NCI-H1105 (cell line): ENCODE measurements around the gene TTC7B.

Source experiments
- DNase-seq: peaks from one replicate; lab custom pipeline; 2025; lab: John Stamatoyannopoulos, UW

TTC7B gene

DNA sequence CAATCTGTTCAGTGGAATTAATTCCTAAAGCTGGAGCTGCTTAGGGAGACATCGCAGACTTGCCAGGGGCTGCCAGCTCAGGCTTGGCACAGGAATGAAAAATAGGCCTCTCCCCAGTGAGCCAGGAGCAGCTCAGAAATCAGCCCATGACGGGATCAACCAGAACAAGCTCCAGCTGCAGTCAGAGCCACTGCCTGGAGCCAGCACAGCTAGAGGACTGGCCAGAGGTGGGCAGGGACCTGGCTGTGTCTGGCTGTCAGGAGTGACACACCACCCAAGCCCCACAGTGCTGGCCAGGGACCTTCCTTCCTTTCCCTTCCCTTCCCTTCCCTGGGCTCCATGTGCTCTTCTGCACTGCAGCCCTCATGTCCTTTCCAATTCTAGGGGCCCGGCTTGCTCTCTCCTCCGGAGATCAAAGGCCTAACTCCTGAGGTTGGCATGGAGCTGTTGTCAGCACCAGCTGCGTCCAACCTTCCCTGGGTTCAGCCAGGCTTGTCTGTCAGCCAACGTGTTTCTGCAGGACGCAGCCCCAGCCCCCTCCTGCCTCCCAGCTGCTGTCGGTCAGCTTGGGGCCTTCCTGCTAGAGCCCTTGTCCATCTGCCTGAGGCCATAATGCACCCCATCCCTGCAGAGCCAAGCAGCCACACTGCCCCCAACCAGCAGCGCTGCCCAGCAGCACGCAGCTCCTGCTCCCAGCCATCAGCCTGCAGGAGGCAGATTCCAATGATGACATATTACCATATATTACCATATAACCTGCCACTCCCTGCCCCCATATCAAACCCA, 270.1 kb downstream of the TTC7B start:
- no peak for DNase-seq

DNA sequence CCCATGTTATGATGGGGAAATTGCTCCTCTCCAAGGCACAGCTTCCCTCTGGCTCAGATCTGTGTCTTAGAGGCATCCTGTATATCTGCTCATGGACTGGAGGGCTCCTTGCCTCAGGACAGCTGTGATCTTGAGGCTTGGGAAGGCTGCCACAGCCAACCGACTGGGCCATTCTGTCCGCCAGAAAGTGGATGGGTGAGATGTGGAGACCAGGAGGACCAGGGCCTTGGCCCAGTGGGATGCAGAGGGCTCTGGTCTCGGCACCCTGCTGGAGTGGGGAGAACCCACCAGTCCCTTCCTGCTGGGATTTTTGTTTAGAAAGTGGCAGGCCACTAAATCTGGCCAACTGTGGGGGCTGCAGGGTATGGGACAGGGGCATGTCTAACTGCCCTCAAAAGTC, 270.8 kb downstream of the TTC7B start:
- no peak for DNase-seq

DNA sequence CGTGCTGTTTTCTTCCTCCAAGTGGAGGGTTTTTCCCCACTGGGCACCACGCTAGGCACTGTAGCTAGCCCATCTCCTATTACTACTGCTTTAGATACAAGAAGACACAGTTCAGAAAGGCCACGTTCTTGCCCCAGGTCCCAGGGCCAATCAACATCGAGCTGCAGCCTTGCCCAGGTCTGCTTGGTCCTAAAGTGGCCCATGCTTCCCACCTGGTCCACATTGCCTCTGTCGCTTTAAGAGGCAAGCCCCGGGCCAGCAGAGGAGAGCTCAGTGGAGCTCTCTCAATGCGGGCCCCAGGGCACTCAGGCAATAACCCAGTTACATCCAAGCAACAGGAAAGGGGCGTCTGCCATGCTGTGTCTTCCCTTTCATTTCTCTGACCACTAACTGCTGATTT, 271.3 kb downstream of the TTC7B start:
- DNase-seq: no peak

DNA sequence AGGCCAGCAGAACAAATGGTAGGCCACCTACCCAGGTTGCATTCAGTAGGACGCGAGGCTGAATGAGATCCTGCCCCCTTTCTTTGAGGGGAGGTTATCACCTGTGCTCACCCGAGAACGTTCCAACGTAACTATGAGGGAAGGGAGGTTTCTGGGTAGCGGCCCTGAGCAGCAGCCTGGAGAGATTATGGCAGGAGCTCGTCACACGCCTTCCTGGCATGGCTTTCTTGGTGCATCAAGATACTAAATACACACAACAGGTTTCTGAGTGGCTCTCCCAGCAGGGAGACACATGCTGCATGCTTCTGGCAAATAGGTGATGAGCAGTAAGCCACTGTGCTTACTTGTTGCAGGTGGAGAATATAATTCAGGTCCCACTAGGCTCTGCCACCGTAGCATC, 271.7 kb downstream of the TTC7B start:
- no peak for DNase-seq

DNA sequence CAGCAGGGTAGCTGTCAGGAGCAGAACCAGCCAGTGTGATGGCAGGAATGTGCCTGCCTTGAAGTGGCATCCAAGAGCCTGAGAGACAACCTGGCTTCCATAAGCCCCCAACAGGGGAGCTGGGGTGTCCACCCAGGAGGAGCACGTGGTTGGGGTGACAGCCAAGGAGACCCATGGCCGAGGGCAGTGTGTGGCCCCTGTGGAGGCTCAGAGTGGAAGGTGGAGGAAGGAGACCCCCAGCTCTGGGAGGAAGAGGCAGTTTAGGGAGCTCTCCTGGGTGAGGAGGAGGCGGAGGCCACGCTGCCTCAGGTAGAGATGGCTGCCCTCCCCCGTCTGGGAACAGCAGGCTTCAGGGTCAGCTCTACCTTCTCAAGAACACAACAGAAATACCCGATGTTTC, 272.4 kb downstream of the TTC7B start:
- no peak for DNase-seq

DNA sequence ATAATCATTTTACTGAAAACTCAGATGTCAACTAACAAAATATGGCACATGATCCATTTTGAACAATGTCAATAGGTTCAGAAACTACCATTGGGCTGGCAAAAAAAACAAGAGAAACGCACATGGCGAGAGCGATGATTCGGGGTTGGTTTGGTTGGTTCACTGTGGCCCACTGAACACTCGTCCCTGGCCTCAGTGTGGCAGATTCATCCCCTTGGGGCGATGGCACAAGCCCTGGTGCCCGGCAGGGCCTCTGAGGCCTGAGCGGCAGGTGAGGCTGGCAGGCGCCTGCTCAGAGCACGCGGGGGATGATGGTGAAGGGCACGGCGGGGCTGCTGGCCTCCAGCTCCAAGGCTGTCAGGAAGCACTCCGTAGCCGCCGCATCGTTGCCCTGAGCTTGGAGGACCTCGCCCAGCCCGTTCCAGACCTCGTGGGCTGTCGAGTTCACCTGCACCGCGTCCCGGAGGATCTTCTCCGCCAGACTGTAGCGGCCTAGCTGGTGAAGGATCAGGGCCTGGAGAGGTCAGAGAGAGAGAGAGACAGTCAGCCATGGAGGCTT, 275.1 kb downstream of the TTC7B start:
- no peak for DNase-seq

DNA sequence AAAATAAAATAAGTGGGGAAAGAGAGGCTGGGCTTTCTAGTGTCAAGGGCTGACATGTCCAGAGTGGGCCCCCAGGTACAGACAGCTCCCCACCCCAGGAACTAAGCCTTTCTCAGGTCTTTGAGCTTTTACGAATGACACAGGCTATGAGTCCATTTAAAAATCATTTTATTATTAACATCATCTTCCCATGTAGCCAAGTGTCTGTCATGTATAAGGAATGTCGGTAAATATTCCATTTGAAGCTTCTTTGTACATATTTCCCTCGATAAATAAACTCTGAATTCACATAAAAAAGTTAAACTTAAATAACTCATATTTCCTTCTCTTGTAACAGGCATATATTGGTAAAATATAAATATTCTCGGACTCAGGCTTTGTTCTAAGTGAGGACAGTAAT, 275.8 kb downstream of the TTC7B start:
- DNase-seq: no peak

DNA sequence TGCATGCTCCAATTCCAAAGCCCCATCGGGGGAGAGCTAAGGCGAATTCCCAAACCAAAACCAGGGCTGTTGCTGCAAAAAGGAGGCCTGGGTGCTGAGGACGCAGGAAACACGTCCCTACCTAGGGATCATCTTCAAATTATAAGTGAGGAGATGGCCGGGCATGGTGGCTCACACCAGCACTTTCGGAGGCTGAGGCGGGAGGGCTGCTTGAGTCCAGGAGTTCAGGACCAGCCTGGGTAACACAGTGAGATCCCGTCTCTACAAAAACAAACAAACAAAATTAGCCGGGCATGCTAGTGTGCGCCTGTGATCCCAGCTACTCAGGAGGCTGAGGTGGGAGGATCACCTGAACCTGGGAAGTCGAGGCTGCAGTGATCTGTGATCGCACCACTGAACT, 276.2 kb downstream of the TTC7B start:
- DNase-seq: no peak

DNA sequence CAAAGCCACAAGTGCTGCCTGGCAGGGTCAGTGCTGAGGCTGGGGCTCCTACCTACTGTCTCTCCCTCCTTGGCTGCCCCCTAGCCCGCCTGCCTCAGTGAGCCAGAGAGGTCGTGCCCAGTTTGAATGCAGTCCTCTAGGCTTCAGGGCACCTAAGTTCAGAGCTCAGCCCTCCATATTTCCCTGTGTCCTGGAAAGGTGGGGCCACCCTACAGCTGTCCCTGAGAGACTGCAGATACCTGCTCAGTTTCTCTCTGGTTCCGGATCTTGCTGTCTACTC, 276.8 kb downstream of the TTC7B start:
- no peak for DNase-seq

DNA sequence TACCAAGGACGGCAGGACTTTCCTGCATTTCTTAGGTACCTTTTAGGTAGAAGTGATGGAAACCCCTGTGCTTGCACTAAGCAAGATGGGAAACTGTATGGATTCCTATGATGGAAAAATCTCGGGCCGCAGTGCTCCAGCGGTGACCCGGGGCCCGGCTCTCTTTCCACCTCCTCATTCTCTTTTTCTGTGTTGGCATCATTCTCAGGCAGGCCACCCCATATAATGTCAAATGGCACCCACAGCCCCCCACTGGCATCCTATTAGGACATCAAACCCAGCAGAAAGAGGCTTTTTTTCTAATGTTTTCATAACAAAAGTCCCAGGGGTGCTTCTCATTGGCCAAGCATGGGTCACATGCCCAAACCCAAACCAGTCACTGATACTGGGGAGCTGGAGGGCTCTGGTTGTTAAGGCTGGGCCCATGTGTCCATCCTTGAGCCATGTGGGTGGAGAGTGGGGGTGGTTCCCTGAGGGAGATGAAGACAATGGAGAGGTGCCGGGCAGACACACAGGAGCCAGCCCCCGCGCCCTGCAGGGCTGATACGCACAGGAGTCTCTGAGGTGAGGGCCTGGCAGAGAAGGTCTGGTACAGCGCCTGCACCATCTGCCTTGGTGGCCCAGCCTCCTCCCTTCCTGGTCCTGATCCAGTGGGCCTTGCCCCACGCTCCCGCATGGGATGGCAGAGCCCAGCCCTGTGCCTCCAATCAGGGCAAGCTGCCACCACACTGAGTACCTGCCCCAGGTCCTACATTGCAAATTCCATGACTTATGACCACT, 277.3 kb downstream of the TTC7B start:
- DNase-seq: no peak

DNA sequence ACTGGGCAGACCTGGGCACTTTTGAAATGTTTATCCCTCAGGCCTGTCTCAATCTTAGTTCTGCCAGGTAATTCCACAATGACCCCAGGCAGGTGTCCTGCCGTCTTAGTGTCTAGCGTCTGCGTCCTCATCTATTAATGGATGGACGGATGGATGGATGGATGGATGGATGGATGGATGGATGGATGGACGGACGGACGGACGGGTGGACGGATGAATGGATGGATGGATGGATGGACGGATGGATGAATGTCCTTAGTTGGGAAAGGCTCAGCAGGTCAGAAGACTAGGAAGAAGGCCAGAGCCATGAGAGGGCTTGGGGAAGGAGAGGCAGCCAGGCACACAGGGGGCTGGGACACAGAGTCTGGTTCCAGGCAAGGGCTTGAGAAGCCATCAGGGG, 278.1 kb downstream of the TTC7B start:
- no peak for DNase-seq

DNA sequence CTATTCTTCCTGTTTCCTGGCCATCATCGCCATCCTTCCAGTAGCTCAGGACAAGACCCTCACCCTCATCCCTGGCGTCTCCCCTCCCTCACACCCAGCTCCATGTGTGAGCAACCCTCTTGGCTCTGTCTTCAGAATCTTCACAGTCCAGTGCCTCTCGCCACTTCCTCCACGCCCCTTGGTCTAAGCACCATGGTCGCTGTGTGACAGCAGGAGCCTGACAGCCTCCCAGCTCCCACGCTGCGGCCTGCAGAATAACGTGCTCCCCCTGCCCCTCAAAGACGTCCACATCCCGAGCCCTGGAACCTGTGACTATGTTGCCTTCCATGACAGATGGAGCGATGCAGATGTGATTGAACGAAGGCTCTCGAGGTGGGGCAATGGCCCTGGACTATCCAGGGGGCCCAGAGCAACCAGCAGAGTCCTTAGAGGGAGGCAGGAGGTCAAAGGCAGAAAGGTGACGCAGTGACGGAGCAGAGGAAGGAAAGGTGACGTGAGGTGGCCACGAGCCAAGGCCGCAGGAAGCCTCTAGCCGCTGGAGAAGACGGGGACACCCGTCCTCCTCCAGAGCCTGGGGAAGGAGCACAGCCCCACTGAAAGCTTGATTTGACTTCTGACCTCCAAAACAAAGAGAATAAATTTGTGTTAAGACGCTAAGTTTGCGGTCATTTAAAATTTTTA, 279.6 kb downstream of the TTC7B start:
- DNase-seq: no peak

DNA sequence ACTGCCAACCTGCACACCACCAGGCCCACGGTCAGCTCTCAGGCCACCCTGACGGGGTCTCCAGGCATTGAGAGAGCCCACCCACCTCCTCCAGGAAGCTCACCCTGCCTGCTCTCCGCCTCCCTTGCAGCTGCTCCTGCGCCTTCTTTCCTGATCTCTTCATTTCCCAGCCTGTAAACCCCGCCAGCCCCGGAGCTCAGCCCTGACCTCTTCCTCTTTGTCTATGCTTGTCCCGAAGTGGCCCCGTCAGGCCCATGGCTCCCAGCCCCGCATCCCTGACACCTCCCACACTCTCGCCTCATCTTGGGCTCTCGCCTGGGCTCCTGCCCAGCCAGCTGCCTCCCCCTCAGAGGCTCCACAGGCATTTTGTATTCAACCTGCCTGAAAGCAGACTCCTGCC, 280.1 kb downstream of the TTC7B start:
- no peak for DNase-seq

DNA sequence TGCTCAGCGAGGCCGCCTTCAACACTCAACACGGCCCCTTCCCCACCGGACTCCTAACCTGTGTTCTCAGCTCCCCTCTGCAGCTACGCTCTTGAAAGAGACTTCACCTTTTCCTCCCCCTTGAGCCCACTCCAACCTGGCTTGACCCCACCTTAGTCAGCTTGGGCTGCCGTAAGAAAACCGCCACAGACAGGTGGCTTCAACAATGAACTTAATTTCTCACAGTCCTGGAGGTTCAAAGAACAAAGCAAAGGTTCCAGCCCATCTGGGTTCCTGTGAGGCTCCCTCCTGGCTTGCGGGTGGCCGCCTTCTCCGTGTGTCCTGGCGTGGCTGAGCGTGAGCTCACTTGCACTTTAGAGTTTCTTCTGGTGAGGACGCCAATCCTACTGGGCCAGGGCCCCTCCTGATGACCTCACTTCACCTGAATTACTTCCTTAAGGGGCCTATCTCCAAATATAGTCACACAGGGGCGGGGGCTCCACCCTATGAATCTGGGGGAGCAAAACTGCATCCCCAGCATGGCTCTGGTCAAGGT, 280.6 kb downstream of the TTC7B start:
- DNase-seq: no peak

DNA sequence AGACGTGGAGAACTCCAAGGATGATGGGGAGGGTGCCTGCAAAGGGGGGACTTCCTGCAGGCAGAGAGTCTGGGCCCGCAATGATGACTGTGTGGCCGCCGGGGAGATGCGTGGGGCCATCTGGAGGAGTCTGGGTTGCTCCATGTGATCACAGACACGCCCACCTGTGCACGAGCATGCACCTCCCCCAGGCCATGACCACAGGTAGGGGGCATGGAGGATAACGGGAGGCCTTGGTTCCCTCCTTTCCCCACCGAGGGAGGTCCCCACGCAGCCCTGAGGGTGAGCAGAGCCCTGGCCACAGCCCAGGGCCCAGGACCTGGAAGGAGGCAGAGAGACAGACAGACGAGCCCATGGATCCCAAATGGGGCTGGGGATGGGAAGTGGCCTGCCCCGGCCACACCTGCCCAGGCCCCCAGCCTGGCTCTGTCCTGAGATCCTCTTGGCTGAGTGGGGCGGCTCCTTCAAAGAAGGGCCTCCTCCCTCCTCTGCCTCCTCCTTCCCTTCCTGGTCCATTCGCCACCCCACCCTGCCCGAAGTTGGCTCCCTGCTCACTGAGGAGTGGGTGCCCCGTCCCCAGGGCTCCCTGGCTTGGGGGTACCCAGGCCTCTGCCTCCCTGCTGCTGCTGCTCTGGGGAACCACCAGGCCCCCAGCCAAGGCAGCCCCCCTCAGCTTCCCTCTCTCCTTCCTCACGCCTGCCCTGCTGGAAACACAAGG, 281.2 kb downstream of the TTC7B start:
- no peak for DNase-seq

DNA sequence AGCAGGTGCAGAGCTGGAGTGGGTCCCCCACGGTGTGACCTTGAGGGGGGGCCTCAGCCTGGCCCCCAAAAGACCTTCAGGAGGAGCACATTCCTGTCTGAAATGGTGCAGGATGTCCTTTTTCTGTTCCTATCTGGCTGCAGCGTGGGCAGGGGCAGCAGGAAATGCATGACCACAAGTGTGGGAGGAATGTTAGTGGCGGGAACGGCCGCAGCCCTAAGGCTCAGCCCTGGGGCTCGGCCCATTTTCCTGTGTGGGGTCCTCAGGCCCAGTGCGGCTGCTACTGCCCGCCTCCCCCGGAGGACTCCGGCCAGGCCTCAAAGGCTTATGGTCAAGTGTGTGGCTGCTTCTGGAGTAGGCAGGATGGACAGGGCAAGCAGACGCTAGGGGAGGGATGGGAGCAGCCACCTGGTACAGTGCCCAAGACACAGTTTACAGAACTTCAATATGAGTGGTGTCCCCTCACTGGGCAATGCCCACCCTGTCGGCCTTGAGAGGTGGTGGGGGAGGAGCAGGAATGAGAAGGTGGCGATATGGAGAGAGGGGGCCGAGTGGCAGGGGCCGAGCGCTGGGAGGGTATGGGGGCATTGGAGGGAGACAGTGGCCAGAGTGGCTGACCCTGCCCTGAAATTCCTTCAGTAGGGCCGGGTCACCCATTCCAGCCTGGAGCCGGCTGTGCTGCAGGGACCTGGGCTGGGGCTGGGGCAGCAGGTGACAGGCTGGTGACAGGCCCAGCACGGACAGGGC, 282.0 kb downstream of the TTC7B start:
- DNase-seq: no peak

DNA sequence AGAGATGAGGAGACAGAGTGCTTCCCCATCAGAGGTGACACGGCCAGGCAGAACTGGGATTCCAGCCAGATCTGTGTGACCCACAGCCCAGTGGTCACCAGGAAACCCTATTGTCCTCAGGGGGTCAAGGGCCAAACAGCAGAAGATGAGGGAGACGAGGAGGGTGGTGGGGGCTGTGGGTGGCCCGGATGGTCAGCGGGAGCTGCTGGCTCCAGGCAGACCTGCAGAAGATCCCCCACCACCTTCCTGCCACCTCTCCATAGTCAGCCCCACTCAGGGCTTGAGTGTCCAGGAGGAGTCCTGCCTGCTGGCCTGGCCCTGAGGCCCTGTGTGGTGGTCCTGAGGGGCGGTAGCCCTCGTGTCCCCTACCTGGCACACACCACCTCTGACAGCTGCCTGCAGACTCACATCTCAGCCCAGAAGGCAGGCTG, 282.6 kb downstream of the TTC7B start:
- DNase-seq: no peak

DNA sequence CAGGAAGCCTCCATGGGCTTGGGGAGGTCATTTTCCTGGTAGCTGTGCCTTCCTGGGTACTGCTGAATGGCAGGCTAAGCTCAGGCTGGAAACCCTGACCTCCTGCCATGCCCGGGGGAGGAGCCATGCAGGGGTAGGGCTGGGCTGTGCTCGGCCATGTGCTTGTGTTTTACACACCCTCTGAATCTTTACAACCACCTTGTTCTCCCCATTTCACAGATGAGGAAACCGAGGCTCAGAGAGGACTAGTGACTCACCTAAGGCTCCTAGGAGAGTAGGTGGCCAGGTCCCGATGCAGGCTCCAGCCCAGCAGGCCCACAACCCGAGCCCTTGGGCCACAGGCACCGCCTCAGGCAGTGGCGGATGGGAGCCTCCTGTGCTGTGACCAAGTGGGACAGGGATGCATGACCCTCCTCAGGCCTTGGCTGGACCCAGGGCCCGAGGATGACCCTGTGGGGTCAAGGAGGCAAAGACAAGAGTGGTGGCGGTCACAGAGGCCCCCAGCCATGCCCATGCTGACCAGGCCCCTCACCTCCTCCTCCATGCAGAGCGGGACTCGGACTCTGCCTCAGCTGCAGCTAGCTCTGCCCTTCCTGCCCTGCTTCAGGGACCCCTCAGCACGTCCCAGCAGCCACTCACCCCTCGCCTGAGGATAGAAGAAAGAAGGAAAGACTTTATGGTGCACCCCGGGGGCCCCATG, 283.3 kb downstream of the TTC7B start:
- no peak for DNase-seq

DNA sequence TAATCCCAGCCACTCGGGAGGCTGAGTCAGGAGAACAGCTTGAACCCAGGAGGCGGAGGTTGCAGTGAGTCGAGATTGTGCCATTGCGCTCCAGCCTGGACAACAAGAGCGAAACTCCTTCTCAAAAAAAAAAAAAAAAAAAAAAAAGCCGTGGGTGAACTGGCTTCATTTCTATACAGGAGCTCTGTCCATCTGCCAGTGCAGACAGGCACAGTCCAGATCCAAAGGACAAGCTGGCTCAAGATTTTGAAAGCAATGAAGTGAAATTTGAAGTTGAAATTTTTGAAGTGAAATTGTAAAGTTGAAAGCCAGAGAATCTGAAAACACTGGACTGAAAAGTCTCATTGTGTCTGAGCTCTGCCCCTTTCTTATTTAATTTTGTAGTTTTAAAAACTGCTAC, 284.7 kb downstream of the TTC7B start:
- DNase-seq: no peak

DNA sequence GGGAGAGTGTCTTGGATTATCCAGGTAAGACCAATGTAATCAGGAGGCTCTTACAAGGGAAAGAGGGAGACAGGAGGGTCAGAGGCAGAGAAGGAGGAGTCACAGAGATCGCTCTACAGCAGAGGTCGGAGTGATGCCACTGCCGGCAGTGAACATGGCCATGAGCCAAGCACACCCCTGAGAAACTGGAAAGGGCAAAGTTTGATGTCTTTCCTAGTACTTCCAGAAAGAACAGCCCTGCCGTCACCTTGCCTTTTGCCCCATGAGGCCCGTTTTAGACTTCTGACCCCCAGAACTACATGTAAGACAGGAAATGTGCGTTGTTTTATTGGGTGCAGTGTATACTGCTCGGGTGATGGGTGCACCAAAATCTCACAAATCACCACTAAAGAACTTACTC, 285.7 kb downstream of the TTC7B start:
- no peak for DNase-seq

DNA sequence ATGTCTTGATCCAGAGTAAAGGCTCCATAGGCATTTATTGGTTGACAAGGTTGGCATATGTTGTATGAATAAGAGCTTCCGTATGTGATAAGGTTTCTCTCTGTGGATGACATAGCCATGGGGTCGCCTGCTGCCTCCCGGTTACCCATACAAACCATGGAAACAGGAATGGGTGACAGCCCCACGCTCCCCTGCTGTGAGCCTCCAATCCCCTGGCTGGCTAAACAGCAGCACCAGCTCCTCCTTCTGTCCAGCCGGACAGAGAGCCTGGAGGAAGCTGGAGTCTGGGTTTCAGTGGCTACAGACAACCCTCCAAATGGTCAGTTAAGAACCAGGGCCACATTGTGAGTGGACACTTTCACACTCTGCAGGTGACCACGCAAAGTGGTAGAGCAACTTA, 288.3 kb downstream of the TTC7B start:
- DNase-seq: no peak
